HUDEP-2 (cell line): ENCODE data around the gene FLYWCH2.

Experiments used
- DNase-seq, 76 experiments: peaks; one replicate each; lab custom pipeline; 2025; ENCODE audit not compliant: unreplicated experiment in 76 of 76; lab: John Stamatoyannopoulos, UW

FLYWCH2 gene

DNA sequence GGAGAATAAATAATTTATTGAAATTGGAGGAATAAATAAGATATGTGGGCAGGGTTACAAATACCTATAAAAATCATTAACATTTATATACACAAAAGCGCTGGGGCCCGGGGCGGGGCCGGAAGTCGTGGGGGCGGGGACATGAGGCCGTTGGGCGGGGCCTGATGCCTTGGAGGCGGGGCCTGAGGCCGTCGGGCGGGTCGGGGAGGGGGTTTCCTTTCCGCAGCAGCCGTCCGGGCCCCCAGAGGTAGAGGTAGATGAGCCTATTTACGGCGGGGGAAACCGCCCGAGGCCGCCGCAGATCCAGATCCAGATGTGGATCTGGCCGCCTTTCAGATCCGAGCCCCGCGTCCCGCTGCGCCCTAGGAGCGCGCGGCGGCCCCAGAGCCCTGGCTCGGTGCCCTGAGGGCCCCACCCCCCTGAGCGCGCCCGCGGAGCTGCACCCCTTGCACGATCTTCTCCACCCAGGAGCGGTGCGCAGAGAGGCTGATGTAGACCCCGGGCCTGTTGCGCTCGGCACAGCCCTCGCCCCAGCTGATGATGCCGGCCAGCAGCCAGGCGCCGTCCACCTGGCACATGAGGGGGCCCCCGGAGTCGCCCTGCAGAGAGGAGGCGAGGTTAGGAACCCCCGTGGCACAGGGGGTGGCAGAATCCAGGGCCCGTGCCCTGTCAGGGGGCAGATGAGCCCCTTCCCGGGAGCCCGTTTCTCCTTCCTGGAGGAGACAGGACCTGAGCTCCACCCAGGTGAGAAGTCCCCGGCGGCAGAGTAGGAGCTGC is 30.1 kb upstream of the FLYWCH2 start:
- no peak for DNase-seq

DNA sequence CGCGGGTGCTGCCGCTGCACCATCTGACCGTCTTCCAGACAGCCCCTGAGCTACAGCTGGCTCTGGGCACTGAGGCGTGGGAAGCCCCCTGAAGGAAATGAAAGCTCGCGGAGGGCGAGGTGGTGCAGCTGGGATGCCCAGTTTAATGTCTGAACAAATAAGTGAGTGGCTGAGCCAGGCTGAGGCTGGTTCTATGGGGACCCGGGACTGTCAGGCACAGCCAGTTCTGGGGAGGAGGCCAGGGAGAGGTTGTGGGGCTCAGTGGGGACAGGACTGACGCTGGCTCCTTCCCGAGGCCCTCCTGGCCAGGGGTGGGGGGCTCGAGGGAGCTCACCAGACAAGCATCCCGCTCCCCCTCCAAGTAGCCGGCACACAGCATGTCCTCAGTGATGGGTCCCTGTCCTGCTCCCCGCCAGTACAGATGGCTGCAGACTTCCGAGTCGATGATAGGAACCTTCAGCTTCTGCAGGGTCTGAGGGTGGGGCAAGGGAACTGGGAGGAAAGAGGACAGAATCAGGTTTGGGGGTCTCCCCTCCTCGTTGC is 29.4 kb upstream of the FLYWCH2 start:
- no peak for DNase-seq

DNA sequence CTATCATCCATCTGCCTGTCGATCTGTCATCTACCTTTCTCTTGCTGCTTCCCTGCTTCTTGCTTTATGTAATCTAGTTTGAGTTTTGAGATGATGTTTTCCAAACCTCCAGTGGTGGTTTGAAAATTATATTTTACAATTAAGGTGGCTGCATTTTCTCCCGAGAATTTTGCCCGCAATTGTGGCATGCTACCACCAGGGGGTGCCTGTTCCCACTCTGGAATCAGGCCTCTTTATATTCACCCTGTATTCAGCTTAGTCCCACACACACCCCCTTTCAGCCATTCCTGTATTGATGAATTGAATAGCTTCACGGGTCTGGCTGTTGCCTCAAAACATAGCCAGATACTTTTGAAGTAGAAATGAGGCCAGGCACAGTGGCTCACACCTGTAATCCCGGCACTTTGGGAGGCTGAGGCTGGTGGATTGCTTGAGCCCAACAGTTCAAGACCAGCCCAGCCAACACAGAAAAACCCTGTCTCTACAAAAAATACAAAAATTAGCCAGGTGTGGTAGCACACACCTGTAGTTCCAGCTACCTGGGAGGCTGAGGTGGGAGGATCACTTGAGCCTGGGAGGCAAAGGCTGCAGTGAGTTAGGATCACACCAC is 28.2 kb upstream of the FLYWCH2 start:
- DNase-seq, result peak in 9 of 76 experiments; percentile 10 to 33 (median 16)

DNA sequence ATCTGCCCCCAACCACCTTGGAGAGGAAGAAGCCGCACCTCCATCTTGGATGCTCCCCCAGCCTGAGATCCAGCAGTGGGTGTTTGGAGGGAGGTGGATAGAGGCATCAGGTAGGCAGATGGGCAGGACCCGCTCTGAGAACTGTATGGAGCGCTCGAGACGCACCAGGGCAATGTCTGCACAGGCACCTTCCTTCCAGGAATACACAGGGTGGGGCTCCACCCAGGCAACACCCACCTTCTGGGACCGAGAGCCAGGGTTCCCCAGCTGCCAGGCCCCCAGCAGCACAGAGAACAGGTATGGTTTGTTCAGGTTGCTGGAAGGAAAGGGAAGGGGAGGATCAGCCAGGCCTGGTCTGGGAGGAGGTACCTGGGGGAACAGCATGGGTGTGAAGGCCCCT is 27.5 kb upstream of the FLYWCH2 start:
- no peak for DNase-seq

DNA sequence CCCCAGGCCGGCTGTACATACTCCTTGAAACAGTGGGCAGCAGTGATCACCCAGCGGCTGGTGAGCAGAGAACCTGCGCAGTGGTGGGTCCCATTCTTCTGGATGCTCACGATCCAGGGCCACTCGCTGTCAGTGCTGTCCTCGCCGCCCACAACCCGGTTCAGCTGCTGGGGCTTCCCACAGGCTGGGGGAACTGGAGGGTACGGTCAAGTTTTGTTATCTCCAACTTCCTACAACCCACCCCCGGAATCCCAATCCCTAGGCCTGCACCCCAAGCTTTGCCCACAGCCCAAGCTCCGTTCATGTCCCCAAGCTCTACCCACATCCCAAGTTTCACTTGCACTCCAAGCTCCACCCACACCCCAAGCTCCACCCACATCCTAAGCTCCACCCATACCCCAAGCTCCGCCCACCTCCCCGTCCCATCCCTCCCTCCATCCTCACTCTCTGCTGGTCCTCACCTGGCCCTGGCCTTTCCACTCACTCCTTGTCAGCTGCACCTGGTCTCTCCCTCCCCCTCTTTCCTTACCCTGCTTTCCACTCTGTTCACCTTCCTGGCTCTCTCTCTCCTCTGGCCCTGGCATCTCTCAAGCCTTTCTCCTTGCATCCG is 26.8 kb upstream of the FLYWCH2 start:
- peak in 4 of 76 experiments; percentile 2 to 7 (median 4) for DNase-seq

DNA sequence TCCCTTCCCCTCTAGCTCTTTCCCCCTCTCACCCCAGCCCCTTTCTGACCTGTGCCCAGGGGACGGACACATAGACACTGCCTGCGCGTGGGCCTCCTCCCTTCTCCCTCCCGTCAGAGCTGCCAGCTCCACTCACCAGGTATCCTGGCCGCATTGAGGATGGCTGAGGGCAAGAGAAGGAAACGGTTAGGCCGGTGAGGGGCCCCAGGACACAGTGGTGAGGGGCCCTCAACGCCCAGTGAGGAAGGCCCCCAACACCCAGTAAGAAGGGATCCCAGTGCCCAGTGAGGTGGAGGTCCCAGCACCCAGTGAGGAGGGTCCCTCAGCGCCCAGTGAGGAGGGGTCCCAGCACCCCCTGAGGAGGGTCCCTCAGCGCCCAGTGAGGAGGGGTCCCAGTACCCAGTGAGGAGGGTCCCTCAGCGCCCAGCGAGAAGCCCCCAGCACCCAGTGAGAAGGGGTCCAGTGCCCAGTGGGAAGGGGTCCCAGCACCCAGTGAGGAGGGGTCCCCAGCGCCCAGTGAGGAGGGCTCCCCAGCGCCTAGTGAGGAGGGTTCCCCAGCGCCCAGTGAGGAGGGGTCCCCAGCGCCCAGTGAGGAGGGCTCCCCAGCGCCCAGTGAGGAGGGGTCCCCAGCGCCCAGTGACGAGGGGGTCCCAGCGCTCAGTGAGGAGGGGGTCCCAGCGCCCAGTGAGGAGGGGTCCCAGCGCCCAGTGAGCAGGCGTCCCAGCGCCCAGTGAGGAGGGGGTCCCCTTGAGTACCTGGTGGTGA is 26.1 kb upstream of the FLYWCH2 start:
- DNase-seq, result no peak

DNA sequence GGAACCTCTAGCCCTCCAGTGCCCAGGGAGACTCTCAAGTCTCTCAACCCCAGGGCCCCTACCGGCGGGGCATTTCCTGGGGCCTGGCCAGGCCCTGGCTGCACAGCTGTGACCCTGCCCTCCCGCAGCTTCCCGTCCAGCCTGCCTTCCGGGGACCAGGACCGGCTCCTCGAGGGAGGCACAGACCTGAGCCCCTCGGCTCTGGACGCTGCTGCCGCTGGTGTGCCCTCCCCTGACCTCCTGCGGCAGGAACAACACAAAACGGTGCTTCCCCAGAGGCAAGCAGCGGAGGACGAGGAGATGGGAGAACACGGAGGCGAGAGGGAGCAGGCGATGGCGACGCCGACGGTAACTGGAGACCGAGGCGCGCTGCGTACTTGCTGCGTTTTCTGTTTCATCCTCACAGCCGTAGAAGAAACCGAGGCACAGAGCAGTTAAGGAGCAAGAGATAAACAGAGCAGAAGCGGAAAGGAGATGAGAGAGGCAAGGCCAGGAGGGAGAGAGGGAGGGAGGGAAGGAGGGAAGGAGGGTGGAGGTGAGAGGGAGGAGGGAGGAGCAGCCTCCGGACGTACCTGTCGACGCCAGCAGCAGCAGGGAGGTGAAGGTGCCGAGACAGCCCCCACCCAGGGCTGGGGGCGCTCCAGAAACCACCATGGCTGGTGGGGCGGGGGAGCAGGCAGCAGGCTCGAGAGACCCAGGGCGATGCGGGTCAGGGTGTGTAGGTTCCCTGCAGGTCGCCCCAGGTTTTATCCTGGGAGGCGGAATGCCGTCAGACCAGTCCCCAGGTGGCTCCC is 25.4 kb upstream of the FLYWCH2 start, which contains the start of gene PRSS22:
Gene PRSS22, minus strand, starts transcription at position 720 of the 794 bp plus-strand sequence. Its CDS starts 66 bp downstream, at position 654.
- no peak for DNase-seq

DNA sequence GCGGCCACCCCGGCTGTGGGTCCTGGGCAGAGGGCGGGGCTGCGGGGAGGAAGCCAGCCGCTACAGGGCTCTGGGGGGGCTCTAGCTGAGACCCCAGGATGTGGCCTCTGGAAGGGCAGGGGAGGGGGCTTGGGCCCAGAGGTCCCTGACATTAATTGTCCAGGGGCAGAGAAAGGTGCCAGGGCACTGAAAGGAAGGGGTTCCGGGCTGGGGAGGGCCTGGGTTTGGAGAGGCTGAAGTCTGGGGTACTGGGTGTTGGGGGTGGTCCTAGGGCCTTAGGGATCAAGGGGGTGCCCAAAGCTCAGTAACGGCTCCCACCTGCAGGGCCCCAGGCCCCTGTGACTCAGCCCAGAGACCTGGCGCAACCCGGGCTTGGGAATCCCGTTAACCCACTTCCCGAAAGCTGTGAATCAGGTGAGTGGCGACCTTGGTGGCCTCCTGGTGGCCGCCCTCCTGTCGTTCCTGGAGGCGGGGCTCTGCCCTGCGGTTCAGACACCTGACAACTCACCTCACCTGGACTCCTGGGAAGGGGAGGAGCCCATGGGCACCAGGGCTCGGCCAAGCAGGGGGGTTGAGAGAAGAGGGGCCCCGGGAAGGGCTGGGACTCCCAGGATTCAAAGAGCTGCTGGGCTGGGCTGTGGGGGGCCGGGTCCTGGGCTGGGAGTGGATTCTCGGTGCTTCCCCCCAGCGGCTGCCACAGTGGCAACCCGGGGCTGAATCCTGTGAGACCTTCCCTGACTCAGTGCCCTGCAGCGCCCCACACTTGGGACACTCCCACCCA is 24.6 kb upstream of the FLYWCH2 start:
- DNase-seq, result no peak

DNA sequence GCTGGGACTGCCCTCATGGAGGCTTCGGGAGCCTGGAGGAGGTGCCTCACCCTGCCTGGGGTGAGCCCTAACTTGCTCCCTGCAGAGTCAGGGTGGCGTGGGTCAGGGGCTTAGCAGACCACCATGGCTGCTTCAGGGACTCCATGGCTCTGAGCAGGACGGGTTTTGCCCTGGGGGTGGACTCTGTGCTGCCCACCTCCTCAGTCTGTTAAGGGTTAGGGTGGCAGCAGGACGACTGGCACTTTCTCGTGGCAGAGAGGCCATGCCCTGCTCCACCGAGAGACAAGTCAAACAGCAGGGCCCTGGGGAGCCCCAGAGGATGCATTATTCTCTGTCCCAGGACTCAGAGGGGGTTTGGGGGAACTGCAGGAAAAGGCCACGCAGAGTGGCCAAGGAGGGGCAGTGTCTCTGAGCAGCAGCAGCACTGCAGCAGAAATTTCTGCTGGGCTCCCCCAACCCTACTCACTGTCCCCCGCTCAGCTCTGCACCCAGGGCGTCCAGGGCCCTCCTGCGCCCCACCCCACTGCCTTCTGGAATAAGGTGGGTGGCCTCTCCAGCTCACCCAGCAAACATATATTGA is 23.2 kb upstream of the FLYWCH2 start:
- DNase-seq, result no peak

DNA sequence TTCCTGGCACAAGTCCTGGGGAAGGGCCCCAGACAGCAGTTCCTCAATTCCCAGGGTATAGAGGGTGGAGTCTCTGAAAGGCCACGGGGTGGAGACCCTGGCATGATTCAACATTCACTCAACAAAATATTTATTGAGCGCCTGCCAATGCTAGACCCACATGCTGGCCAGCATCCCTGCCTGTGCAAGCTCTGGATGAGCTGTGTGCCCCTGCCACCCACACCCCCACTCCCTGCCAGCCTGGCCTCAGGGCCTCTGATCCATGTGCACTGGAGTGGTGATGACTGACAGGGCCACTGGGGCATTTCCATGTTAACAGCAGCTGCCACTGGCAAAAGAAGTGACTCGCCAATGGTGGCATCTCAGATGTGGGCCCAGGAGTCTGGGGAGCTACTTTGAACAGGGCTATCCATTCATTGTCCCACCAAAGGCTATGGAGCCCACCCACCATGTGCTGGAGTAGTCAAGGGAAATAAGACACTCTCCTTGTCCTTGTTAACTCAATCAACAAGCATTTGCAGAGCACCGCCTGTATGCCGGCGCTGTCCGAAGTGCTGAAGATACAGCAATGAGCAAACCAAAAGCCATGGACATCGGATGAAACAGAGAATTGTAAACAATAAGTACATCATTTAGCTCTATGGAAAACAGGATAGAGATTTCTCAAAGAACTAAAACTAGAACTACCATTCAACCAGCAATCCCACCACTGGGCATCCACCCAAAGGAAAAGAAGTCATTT is 22.0 kb upstream of the FLYWCH2 start:
- DNase-seq, result peak in 1 of 76 experiments; percentile 2

DNA sequence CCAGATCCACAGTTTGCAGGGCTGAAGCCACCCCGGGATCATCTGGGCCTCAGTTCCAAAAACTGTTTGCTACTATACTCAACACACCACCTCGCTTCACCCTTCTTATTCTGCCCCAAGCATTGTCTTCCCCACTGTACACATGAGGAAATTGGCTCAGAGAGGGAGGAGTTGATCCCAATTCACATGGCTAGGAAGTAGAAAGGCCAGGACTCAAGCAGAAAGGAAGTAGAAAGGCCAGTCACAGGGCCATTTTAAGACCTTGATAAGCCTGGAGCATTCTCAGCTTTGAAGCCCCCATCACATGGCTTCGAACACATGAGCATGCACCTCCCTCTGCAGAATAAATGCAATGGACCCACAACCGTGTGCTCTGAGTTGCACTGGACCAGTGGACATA is 17.4 kb upstream of the FLYWCH2 start:
- DNase-seq, result no peak

DNA sequence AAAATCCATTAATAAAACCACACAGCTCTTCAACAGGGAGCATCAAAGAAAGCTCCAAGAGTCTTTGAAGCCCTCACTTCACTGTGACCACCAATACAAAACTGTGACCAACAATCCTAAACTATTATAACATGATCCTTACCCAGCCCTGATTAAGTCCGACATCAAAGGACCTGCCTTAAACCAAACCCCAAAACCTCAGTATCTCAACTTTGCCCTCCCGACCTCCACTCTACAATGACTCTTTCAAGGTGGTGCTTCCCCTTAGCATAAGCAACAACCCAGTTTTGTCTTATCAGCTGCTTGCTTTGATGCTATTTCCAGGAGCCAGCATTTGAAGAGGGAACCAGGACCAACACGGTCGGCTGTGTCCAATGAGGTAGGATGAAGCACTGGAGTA is 16.6 kb upstream of the FLYWCH2 start:
- no peak for DNase-seq

DNA sequence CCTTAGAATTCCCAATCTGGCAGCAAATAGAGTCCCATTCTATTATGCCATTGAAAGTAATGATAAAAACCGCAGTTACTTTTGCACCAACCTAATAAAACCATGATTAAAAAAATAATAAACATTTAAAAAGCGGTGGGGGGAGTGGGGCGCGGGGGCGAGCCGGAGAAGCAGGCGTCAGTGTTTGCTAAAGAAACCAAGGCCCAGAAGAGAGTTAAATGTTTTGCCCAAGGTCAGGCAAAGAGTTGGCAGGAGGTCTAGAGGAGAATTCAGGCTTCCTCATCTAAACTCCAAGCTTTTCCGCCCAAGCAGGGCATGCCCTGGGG is 15.4 kb upstream of the FLYWCH2 start:
- no peak for DNase-seq

DNA sequence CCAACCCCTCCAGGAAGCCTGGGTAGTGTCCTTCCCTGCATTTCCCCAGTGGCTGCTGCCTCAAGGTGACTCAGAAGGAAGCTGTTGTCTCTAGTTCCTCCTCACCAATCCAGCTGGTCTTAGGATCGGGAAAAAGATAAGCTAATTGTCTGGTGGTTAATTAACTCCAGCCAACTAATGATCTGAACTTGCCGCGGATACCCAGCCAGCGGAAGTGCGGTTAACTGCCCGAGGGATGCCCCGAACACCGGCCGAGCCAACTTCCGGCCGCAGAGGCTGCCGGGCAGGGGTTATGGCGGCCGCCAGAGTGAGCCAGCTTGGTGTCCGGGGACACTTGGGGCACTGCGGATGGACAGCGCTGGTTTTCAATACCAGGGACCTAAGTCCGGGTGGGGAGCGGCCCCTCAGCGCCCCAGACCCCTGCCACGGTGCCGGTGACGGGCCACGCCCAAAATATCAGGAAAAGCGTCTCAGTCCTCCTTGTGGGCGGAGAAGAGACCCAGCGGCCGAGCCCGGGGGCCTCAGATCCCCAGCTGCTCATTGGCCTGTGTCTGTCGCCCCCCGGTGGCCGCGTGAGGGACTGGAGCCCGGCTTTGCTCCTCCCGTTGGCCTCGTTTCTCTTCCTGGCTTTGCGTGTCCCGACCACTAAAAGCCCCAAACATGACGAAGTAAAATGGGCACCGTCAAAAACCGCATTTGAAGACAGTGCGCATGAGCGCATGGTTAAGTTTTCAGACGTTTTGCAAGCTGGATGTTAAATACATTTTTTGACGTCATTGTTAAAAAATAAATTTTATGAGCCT is 14.8 kb upstream of the FLYWCH2 start:
- DNase-seq, result peak in 75 of 76 experiments; percentile 40 to 96 (median 87)

DNA sequence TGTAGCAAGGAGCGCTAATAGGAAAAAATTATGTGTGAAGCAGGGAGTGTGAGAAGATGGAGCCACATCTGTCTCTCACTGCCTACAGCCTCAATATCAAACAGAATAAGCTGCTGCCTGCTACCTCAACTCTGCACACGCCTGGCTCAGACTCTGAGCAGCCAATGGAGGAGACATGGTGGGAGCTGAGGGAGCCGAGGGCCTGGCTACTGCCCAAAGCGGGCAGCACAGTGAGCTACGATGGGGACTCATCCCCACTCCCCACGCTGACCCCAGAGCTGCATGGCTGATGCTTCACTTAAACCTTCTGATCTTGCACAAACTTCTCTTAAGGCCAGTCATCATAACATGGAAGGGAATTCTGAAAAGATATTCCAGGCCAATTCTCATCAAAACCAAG is 11.1 kb upstream of the FLYWCH2 start:
- DNase-seq, result no peak

DNA sequence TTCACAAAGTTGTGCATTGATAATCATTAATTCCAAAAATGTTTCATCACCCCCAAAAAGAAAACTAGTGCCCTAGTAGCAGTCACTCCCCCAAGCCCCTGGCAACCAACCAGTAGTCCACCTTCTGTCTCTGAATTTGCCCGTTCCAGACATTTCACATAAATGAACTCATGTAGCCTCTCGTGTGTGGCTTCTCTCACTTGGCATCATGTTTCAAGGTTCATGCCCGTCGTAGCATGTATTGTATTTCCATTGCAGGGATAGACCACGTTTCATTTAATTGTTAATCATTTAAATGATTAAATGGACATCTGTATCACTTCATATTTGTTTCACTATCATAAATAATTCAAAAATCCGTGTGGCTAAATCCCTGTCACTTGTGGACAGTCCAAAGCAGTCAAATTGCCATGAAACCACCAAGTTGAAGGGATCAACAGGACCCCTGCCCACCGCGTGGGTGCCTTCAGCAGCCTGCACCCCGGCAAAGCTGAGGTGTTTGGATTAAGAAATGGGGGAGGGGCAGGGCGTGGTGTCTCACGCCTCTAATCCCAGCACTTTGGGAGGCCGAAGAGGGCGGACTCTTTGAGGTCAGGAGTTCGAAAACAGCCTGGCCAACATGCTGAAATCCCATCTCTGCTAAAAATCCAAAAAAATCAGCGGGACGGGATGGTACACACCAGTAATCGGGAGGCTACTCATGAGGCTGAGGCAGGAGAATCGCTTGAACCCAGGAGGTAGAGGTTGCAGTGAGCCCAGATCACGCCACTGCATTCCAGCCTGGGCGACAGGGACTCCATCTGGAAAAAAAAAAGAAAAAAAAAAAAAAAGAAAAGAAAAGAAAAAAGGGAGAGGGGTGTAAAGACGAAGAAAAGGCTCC is 8.7 kb upstream of the FLYWCH2 start:
- DNase-seq, result no peak
